ENCODE results near the gene ZNF664.

The ZNF664 gene

GRCh38 chr12:124037331-124037730 lies 64.3 kb downstream of the ZNF664 start:
- DNase-seq: no peak

- DNase-seq: no peak
Observed at GRCh38 chr12:124039276-124039675, 66.3 kb downstream of the ZNF664 start.

DNA sequence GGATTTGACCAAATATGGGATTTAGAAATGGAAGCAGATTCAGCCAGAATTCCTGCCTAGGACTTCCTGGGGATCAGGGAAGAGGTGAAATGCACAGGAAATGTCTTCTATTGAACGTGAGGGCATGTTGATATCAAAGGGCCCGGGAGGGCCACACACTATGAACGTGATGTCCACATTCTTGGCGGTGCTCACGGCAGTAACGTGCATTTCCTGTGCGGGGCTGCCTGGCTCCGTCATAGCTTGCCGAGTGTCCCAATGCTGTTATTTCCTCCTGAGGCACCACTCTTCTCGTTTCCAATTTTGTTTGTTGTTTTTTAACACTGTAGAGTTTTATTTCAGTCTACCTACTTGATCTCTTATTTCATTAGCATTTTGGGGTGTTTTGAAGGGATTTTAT lies 67.3 kb downstream of the ZNF664 start:
- DNase-seq: no peak

GRCh38 chr12:124040737-124041136 lies 67.7 kb downstream of the ZNF664 start:
- no peak for DNase-seq

DNA sequence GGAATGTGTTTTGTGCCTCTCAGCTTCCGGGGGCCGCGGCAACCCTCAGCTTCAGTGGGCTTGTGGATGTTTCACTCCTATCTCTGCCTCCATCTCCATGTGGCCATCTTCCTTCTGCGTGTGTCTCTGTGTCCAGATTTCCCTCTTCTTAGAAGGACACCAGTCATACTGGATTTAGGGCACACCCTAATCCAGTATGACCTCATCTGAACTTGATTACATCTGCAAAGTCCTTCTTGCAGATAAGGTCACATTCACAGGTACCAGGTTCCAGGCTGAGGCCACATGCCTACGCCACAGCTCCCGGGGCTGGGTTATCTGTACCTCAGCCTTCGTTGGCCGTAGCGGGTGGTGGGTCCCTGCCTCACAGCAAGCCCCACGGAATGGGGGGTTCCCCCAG lies 68.9 kb downstream of the ZNF664 start:
- no peak for DNase-seq

DNA sequence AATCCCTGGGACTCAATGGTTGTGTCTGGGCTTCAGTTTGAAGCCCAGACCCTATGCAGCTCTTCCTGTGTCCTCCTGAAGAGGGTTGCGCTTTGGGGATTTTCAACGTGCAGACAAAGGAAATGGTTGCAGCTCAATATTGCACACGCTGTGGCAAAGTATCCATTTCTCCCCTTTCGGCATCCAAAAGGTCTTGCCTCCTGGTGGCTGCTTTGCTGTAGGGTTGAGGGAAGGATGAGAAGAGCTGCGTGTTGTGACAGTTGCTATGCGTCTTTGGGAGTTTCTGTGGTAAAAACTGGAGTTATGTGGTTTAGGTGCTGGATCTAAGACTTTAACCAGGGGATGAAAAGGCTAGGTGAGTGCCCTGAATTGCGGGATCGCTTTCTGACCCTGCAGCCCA lies 71.0 kb downstream of the ZNF664 start:
- DNase-seq: no peak

DNA sequence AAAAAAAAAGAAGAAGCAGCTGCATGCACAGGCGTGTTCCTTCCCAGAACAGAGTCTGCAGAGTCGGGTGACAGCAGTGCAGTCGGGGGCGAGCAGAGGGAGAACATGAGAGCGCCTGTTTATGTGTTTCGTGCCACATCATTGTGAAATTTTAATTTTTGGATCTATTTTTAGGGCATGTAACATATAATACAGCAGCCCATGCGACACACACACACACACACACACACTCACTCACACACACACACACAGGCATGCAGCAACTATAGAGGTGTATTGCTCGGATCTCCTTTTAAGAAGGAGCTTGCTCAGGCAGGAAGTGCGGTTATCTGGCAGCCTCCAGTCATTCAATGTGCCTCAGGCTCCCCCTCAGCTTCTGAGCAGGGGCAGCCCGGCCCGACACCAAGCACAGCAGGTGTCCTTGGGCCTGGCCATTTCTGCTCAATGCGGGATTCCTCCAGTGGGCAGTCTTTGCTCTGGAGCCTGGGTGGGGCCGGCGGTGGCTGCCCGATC lies 71.8 kb downstream of the ZNF664 start:
- no peak for DNase-seq

- DNase-seq: no peak
Observed at GRCh38 chr12:124045671-124046455, 72.8 kb downstream of the ZNF664 start.

GRCh38 chr12:124046456-124046740 lies 73.4 kb downstream of the ZNF664 start:
- no peak for DNase-seq

- DNase-seq: no peak
Observed at GRCh38 chr12:124047045-124047566, 74.1 kb downstream of the ZNF664 start.

- DNase-seq: no peak
Observed at GRCh38 chr12:124049451-124050094, 76.6 kb downstream of the ZNF664 start.

DNA sequence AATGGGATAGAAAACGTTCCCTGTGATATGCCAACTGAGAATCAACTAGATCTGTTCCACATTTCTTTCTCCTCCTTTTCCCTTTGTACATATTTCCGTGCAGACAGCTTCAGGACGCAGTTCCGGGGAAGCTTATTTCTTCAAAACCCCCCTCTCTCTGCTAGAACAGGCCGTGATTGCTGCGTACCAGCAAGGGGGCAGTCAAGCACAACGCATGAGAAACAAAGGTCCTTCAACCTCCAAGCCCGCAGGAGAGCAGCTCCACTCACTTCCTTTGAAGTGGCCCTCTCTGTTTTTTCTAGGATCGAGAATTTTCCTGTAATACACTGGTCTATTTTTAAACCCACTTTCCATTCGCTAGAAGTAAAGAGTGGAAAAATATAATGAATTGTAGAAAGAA lies 80.8 kb downstream of the ZNF664 start:
- peak; percentile 80 for DNase-seq

DNA sequence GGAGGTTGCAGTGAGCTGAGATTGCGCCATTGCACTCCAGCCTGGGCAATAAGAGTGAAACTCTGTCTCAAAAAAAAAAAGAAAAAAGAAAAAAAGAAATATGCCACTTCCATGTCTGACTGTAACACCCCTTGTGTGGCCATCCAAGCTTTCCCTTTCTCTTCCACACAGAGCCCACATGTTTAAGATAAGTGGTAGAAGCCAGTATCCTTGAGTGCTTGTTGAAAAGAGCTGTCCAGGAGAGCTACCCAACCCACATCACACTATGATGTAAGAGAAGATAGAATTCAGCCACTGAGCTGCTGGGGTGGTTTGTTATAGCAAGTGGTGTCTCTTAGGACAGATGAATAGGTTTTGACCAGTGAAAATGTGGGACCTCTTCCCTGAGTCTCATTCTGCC lies 82.1 kb downstream of the ZNF664 start:
- DNase-seq: no peak

DNA sequence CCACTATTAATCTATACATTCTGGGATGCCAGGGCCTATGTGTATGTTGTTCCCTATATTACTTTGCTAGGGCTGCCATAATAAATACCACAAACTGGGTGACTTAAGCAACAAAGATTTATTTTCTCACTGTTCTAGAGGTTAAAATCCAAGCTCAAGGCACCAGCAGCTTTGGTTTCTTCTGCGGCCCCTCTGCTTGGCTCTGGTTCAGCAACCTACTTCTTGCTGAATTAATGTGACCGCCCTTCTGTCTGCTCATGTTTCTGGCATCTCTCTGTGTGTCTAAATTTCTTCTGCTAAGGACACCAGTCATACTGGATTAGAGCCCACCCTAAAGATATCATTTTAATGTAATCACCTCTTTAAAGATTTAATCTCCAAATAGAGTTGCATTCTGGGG lies 84.7 kb downstream of the ZNF664 start:
- no peak for DNase-seq

DNA sequence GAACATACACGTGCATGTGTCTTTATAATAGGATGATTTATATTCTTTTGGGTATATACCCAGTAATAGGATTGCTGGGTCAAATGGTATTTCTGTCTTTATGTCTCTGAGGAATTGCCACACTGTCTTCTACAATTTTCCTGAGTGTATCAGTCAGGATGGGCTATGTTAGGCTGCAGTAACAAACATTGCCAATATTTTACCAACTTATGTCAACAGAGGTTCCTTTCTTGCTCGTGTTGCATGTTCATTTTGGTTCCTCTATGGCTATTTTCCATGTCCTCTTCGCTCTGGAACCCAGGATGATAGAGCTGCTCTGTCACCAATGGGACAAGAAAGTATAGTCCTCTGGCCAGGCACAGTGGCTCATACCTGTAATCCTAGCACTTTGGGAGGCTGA lies 86.7 kb downstream of the ZNF664 start:
- DNase-seq: no peak

All from SHP77 treated with DMSO at 0.1 percent for 48 hours (cell line).